ENCODE measurements around the gene ZNF282.
"Not testable (repeated sequence)": the region's sequence is repeated elsewhere in the genome, so short reads cannot be mapped to it uniquely, and the experiment has no call there.

Gene ZNF282

GRCh38 chr7:149245244-149245643 lies 49.9 kb downstream of the ZNF282 start (continued):
- no peak for TF ChIP-seq ZFP30 (CRISPR knock-in tag; IDR thresholded peaks at IDR 0.05)
- no peak for TF ChIP-seq ZNF70 (CRISPR knock-in tag; IDR thresholded peaks at IDR 0.05)
- no peak for TF ChIP-seq CSDC2 (CRISPR knock-in tag; IDR thresholded peaks at IDR 0.05)
- no peak for TF ChIP-seq ZNF565 (CRISPR knock-in tag; conservative IDR thresholded peaks at IDR 0.05; ENCODE audit: low read depth)
- TF ChIP-seq, protein P1, sequence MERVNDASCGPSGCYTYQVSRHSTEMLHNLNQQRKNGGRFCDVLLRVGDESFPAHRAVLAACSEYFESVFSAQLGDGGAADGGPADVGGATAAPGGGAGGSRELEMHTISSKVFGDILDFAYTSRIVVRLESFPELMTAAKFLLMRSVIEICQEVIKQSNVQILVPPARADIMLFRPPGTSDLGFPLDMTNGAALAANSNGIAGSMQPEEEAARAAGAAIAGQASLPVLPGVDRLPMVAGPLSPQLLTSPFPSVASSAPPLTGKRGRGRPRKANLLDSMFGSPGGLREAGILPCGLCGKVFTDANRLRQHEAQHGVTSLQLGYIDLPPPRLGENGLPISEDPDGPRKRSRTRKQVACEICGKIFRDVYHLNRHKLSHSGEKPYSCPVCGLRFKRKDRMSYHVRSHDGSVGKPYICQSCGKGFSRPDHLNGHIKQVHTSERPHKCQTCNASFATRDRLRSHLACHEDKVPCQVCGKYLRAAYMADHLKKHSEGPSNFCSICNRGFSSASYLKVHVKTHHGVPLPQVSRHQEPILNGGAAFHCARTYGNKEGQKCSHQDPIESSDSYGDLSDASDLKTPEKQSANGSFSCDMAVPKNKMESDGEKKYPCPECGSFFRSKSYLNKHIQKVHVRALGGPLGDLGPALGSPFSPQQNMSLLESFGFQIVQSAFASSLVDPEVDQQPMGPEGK (CRISPR knock-in tag; IDR thresholded peaks at IDR 0.05; ENCODE audit: borderline replicate concordance) = no peak
- no peak for TF ChIP-seq ZNF8 (CRISPR knock-in tag; IDR thresholded peaks at IDR 0.05)

DNA sequence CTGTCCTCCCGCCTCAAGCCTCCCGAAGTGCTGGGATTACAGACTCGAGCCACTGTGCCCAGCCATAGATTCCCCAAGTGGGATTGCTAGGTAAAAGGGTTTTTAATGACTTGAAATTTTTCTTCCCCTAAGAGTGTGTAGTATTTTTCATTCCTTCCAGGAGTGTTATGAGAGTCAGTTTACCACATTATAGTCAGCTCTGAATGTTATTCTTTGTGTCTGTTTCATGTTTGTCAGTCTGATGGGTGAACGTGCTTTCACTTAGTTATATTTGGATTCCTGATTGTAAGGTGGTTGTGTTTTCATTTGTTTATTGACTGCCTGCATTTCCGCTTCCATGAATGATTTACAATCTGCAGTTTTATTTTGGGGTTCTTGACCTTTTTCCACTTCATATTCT lies 50.4 kb downstream of the ZNF282 start:
- TF ChIP-seq ZFP3 (CRISPR knock-in tag; IDR thresholded peaks at IDR 0.05) (no peak), ZC3H10 (CRISPR knock-in tag; IDR thresholded peaks at IDR 0.05) (no peak), OSR1 (CRISPR knock-in tag; IDR thresholded peaks at IDR 0.05) (no peak), PPARA (CRISPR knock-in tag; IDR thresholded peaks at IDR 0.05; ENCODE audit: borderline replicate concordance) (no peak), BACH2 (CRISPR knock-in tag; IDR thresholded peaks at IDR 0.05; ENCODE audit: borderline replicate concordance) (no peak)
- TF ChIP-seq, protein P1 (CRISPR knock-in tag; IDR thresholded peaks at IDR 0.05; ENCODE audit: borderline replicate concordance) = no peak
- ATAC-seq = no peak

DNA sequence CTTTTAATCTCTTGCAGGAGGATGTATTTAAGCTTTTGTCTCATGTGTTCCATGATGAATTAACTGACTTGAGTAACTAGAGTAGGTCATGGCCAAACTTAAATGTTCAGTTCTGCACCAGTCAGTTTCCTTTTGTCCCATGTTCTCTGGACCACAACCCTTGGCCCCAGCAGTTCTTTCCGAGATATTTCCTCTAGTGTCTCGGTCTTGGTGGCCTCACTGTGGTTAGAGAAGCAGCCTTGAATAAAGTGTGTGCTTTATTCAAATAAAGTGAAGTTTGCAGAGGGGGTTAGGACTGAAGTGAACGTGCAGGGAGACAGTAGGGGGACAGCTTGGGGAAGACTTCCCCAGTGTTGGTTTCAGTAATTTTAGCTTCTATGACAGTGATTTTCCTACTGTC lies 53.4 kb downstream of the ZNF282 start:
- no peak for ATAC-seq
- TF ChIP-seq ZNF70 (CRISPR knock-in tag; IDR thresholded peaks at IDR 0.05) (no peak), BACH2 (CRISPR knock-in tag; IDR thresholded peaks at IDR 0.05; ENCODE audit: borderline replicate concordance) (no peak), TCF4 (CRISPR knock-in tag; IDR thresholded peaks at IDR 0.05; ENCODE audit: borderline replicate concordance) (no peak), ZFP3 (CRISPR knock-in tag; IDR thresholded peaks at IDR 0.05) (no peak), CSRNP3 (CRISPR knock-in tag; IDR thresholded peaks at IDR 0.05) (no peak), GLIS3 (CRISPR knock-in tag; IDR thresholded peaks at IDR 0.05) (no peak), ZNF8 (CRISPR knock-in tag; IDR thresholded peaks at IDR 0.05) (no peak), ZNF565 (CRISPR knock-in tag; conservative IDR thresholded peaks at IDR 0.05; ENCODE audit: low read depth) (no peak), SNAI2 (CRISPR knock-in tag; IDR thresholded peaks at IDR 0.05) (no peak), CREB5 (CRISPR knock-in tag; IDR thresholded peaks at IDR 0.05; ENCODE audit: low read depth) (no peak), ISL1 (CRISPR knock-in tag; IDR thresholded peaks at IDR 0.05) (no peak)

GRCh38 chr7:149250151-149250550 lies 54.8 kb downstream of the ZNF282 start:
- not testable (repeated sequence) for ATAC-seq

- ATAC-seq = not testable (repeated sequence)
These were observed 56.2 kb downstream of the ZNF282 start for GRCh38 chr7:149251518-149251917.

GRCh38 chr7:149252378-149252777 lies 57.0 kb downstream of the ZNF282 start:
- TF ChIP-seq, protein P2, sequence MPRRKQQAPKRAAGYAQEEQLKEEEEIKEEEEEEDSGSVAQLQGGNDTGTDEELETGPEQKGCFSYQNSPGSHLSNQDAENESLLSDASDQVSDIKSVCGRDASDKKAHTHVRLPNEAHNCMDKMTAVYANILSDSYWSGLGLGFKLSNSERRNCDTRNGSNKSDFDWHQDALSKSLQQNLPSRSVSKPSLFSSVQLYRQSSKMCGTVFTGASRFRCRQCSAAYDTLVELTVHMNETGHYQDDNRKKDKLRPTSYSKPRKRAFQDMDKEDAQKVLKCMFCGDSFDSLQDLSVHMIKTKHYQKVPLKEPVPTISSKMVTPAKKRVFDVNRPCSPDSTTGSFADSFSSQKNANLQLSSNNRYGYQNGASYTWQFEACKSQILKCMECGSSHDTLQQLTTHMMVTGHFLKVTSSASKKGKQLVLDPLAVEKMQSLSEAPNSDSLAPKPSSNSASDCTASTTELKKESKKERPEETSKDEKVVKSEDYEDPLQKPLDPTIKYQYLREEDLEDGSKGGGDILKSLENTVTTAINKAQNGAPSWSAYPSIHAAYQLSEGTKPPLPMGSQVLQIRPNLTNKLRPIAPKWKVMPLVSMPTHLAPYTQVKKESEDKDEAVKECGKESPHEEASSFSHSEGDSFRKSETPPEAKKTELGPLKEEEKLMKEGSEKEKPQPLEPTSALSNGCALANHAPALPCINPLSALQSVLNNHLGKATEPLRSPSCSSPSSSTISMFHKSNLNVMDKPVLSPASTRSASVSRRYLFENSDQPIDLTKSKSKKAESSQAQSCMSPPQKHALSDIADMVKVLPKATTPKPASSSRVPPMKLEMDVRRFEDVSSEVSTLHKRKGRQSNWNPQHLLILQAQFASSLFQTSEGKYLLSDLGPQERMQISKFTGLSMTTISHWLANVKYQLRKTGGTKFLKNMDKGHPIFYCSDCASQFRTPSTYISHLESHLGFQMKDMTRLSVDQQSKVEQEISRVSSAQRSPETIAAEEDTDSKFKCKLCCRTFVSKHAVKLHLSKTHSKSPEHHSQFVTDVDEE (CRISPR knock-in tag; IDR thresholded peaks at IDR 0.05) = no peak
- no peak for TF ChIP-seq ZC3H10 (CRISPR knock-in tag; IDR thresholded peaks at IDR 0.05)
- no peak for TF ChIP-seq RARB (CRISPR knock-in tag; IDR thresholded peaks at IDR 0.05)
- ATAC-seq = no peak

Data from SK-N-SH treated with all-trans-retinoic acid at 6 μM for 48 hours (cell line).